Endothelial cell (in vitro differentiated cells): ENCODE results near the gene ARHGEF5. TPM values are rescaled to one million over a fixed set of nuclear protein-coding genes. Genes with fewer than 3 reads are reported as not detected.

Experiments used
- DNase-seq: peaks from one replicate; pipeline ENCODE4 v3.0.0; 2021; ENCODE audit warnings: low spot score
- H3K27ac Mint-ChIP-seq: one replicate; pipeline ENCODE4 v1.8.0; 2021; ENCODE audit warnings: mixed read lengths, inconsistent platforms; ENCODE audit not compliant: unreplicated experiment
- H3K27me3 Mint-ChIP-seq: one replicate; pipeline ENCODE4 v1.8.0; 2021; ENCODE audit warnings: mild to moderate bottlenecking, moderate library complexity, mixed read lengths, inconsistent platforms; ENCODE audit not compliant: unreplicated experiment
- H3K36me3 Mint-ChIP-seq: one replicate; pipeline ENCODE4 v1.8.0; 2021; ENCODE audit warnings: mild to moderate bottlenecking, low read depth, mixed read lengths, inconsistent platforms; ENCODE audit not compliant: unreplicated experiment
- H3K4me1 Mint-ChIP-seq: one replicate; pipeline ENCODE4 v1.8.0; 2021; ENCODE audit warnings: mild to moderate bottlenecking, mixed read lengths, inconsistent platforms; ENCODE audit not compliant: unreplicated experiment
- H3K4me3 Mint-ChIP-seq: one replicate; pipeline ENCODE4 v1.8.0; 2021; ENCODE audit warnings: mild to moderate bottlenecking, mixed read lengths, inconsistent platforms; ENCODE audit not compliant: unreplicated experiment
- H3K9me3 Mint-ChIP-seq: one replicate; pipeline ENCODE4 v1.8.0; 2021; ENCODE audit warnings: mixed read lengths, inconsistent platforms; ENCODE audit not compliant: unreplicated experiment
- CTCF ChIP-seq: fragments of 200-600 bp; sonication (generic); IDR thresholded peaks from one replicate; pipeline ENCODE4 v1.5.0; 2021; ENCODE audit warnings: antibody characterized with exemption; ENCODE audit not compliant: unreplicated experiment
- total RNA-seq: library from RNA; stranded (reverse); fragmentation: NEBNext Ultra II Directional; extraction: Animal tissue kit (Norgen Biotek cat#: 25700); gene quantifications from one replicate; pipeline ENCODE4 v1.2.1, GENCODE V29; 2021; ENCODE audit not compliant: unreplicated experiment

ARHGEF5 gene
- total RNA-seq, 1 donor from 2014 or later, result 11.9 TPM

GRCh38 chr7:144379776-144380384 is 24.7 kb downstream of the ARHGEF5 start:
- H3K36me3 Mint-ChIP-seq, result peaks cover 12% of the 10 kb centered on the region
- H3K27me3 Mint-ChIP-seq, result no peaks in the 10 kb centered on the region
- H3K9me3 Mint-ChIP-seq, result no peaks in the 10 kb centered on the region
- no peak for TF ChIP-seq CTCF
- no peak overlapping the region for H3K27ac Mint-ChIP-seq
- no peak for DNase-seq
- no peaks in the 10 kb centered on the region for H3K4me1 Mint-ChIP-seq
- no peak overlapping the region for H3K4me3 Mint-ChIP-seq

- no peaks in the 10 kb centered on the region for H3K9me3 Mint-ChIP-seq
- peaks cover 3% of the 10 kb centered on the region for H3K36me3 Mint-ChIP-seq
- peaks cover under 1% of the 10 kb centered on the region for H3K4me1 Mint-ChIP-seq
- H3K27ac Mint-ChIP-seq, result no peak overlapping the region
- TF ChIP-seq CTCF, result no peak
- no peak for DNase-seq
- H3K4me3 Mint-ChIP-seq, result no peak overlapping the region
- H3K27me3 Mint-ChIP-seq, result no peaks in the 10 kb centered on the region
Measured at GRCh38 chr7:144384071-144384470, 28.9 kb downstream of the ARHGEF5 start.

GRCh38 chr7:144384555-144385245 is 29.5 kb downstream of the ARHGEF5 start:
- Mint-ChIP-seq H3K4me1 (peaks cover 2% of the 10 kb centered on the region), H3K4me3 (no peak overlapping the region), H3K27ac (no peak overlapping the region), H3K9me3 (no peaks in the 10 kb centered on the region), H3K27me3 (no peaks in the 10 kb centered on the region), H3K36me3 (peaks cover 3% of the 10 kb centered on the region)
- TF ChIP-seq CTCF, result no peak
- DNase-seq, result no peak

- Mint-ChIP-seq H3K4me3 (no peak overlapping the region), H3K36me3 (no peaks in the 10 kb centered on the region), H3K27me3 (no peaks in the 10 kb centered on the region), H3K27ac (no peak overlapping the region), H3K4me1 (peaks cover 10% of the 10 kb centered on the region), H3K9me3 (no peaks in the 10 kb centered on the region)
- no peak for TF ChIP-seq CTCF
- DNase-seq, result no peak
Measured at GRCh38 chr7:144386741-144387140, 31.5 kb downstream of the ARHGEF5 start.

GRCh38 chr7:144388950-144389349 is 33.7 kb downstream of the ARHGEF5 start:
- Mint-ChIP-seq H3K36me3 (no peaks in the 10 kb centered on the region), H3K27ac (no peak overlapping the region)

More at GRCh38 chr7:144388950-144389349, 33.7 kb downstream of the ARHGEF5 start:
- no peak for TF ChIP-seq CTCF
- peaks cover 14% of the 10 kb centered on the region for H3K4me1 Mint-ChIP-seq
- H3K27me3 Mint-ChIP-seq, result no peaks in the 10 kb centered on the region
- H3K9me3 Mint-ChIP-seq, result no peaks in the 10 kb centered on the region
- H3K4me3 Mint-ChIP-seq, result no peak overlapping the region
- no peak for DNase-seq
